ENCODE measurements around the gene COPZ1.

The COPZ1 gene

GRCh38 chr12:54395545-54395944 lies 70.6 kb downstream of the COPZ1 start:
- no peak for DNase-seq

DNA sequence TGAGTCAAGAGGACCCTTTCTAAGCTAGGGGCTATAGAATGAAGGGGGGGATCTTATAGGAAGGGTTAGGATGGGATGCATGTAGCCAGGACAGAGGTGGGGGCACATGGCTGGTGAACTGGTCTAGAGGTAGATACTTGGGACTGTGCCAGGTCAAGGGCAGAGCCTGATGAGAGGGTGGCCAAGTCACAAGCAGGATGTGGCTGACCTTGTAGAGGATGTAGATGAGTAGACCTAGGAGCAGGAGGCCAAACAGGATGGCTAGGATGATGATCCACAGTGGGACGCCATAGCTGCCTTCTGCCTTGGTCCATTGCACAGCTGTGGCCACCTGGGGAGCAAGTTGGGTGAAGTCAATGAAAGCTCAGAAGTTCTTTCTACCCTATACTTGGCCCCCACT lies 72.2 kb downstream of the COPZ1 start:
- DNase-seq = no peak

DNA sequence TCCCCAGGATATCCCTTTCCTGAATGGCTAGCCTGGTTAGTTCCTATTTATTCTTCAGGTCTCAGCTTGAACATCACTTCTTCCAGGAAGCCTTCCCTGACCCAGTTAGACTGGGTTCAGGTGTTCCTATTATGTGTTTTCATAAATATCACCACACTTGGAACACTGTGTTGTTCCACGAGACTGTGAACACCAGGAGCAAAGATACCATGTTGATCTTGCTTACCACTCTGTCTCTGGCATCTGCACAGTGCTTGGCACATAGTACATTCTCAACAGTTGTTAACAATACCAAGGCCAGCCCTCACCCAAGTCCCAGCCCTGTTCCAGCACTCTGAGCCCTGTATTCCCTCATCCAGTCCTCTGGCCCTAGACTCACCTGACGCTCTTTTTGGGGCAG lies 73.3 kb downstream of the COPZ1 start:
- no peak for DNase-seq

GRCh38 chr12:54398995-54399793 lies 74.3 kb downstream of the COPZ1 start:
- DNase-seq = peak; percentile 84

GRCh38 chr12:54401119-54401518 lies 76.2 kb downstream of the COPZ1 start:
- no peak for DNase-seq

Data from fibroblast of skin of back (primary cell).